Large intestine (tissue), 12 donors: Measurements from ENCODE around the gene AGR2. TPM values are rescaled to one million over a fixed set of nuclear protein-coding genes. Genes with fewer than 3 reads are reported as not detected.
A peak's percentile ranks its signal among the peaks of the same experiment; 100 is the strongest.
"Not testable (repeated sequence)": the region's sequence is repeated elsewhere in the genome, so short reads cannot be mapped to it uniquely, and the experiment has no call there.

Source experiments
- DNase-seq, 2 donors: peaks; one replicate each; pipeline versions ENCODE4 v3.0.0 to v3.0.0-alpha.2; 2013
- H3K27ac ChIP-seq: one replicate; pipeline ENCODE4 v1.5.1; 2013; ENCODE audit warnings: low read length
- H3K27me3 ChIP-seq: 2 replicates; pipeline ENCODE4 v1.6.1; 2013; ENCODE audit warnings: low read length; ENCODE audit not compliant: control insufficient read depth, insufficient read depth
- H3K36me3 ChIP-seq: 2 replicates; pipeline ENCODE4 v1.6.1; 2013; ENCODE audit warnings: low read length; ENCODE audit not compliant: control insufficient read depth, insufficient read depth
- H3K4me1 ChIP-seq: one replicate; pipeline ENCODE4 v1.6.1; 2013; ENCODE audit warnings: low read length; ENCODE audit not compliant: control insufficient read depth, insufficient read depth
- H3K4me3 ChIP-seq: one replicate; pipeline ENCODE4 v1.5.1; 2013; ENCODE audit warnings: low read length
- H3K9me3 ChIP-seq: one replicate; pipeline ENCODE4 v1.6.1; 2013; ENCODE audit warnings: mild to moderate bottlenecking, low read depth, low read length, moderate library complexity; ENCODE audit not compliant: control insufficient read depth
- WGBS: methylation state at CpG from one replicate; pipeline ENCODE4 v1.1.5; 2013; ENCODE audit warnings: low lambda C conversion rate; ENCODE audit not compliant: insufficient coverage; 5-methylcytosine and 5-hydroxymethylcytosine counted together
- long read RNA-seq, 11 donors: transcript quantifications; one replicate each; lab custom pipeline, GENCODE V29; 2026
- polyA plus RNA-seq: library from polyadenylated mRNA; unstranded; fragments of 120-200 nt; gene quantifications from one replicate; pipeline ENCODE4 v1.2.1, GENCODE V29; 2013

AGR2 gene
- 527 TPM for polyA plus RNA-seq
- long read RNA-seq, donor 1, transcript AGR2-203 (8 exons, 1,778 nt), result major isoform, 246 of 417 reads
- long read RNA-seq, donor 1, partial matches to known transcripts, result 115 of 417 reads
- long read RNA-seq, donor 1, other reads (novel, unspliced or antisense), result 49 of 417 reads
- long read RNA-seq, donor 2, transcript AGR2-207 (5 exons, 572 nt), result minor isoform, 5 of 838 reads
- long read RNA-seq, donor 2, transcript AGR2-203 (8 exons, 1,778 nt), result major isoform, 361 of 838 reads
- long read RNA-seq, donor 2, partial matches to known transcripts, result 400 of 838 reads
- long read RNA-seq, donor 2, other reads (novel, unspliced or antisense), result 69 of 838 reads
- long read RNA-seq, donor 3, transcript AGR2-205 (2 exons, 585 nt), result minor isoform, 5 of 1,898 reads
- long read RNA-seq, donor 3, transcript AGR2-207 (5 exons, 572 nt), result minor isoform, 11 of 1,898 reads
- long read RNA-seq, donor 3, transcript AGR2-203 (8 exons, 1,778 nt), result major isoform, 794 of 1,898 reads
- long read RNA-seq, donor 3, partial matches to known transcripts, result 870 of 1,898 reads
- long read RNA-seq, donor 3, other reads (novel, unspliced or antisense), result 216 of 1,898 reads
- long read RNA-seq, donor 4, transcript AGR2-203 (8 exons, 1,778 nt), result major isoform, 65 of 98 reads
- long read RNA-seq, donor 4, partial matches to known transcripts, result 23 of 98 reads
- long read RNA-seq, donor 4, other reads (novel, unspliced or antisense), result 9 of 98 reads
- long read RNA-seq, donor 5, transcript AGR2-203 (8 exons, 1,778 nt), result major isoform, 176 of 330 reads
- long read RNA-seq, donor 5, partial matches to known transcripts, result 144 of 330 reads
- long read RNA-seq, donor 5, other reads (novel, unspliced or antisense), result 6 of 330 reads
- long read RNA-seq, donor 6, transcript AGR2-203 (8 exons, 1,778 nt), result major isoform, 240 of 527 reads
- long read RNA-seq, donor 6, transcript AGR2-207 (5 exons, 572 nt), result minor isoform, 6 of 527 reads
- long read RNA-seq, donor 6, partial matches to known transcripts, result 220 of 527 reads
- long read RNA-seq, donor 6, other reads (novel, unspliced or antisense), result 58 of 527 reads
- long read RNA-seq, donor 7, transcript AGR2-203 (8 exons, 1,778 nt), result major isoform, 228 of 444 reads
- long read RNA-seq, donor 7, partial matches to known transcripts, result 145 of 444 reads
- long read RNA-seq, donor 7, other reads (novel, unspliced or antisense), result 65 of 444 reads
- long read RNA-seq, donor 8, transcript AGR2-207 (5 exons, 572 nt), result minor isoform, 5 of 1,020 reads
- long read RNA-seq, donor 8, transcript AGR2-203 (8 exons, 1,778 nt), result major isoform, 478 of 1,020 reads
- long read RNA-seq, donor 8, partial matches to known transcripts, result 510 of 1,020 reads
- long read RNA-seq, donor 8, other reads (novel, unspliced or antisense), result 23 of 1,020 reads
- long read RNA-seq, donor 9, transcript AGR2-205 (2 exons, 585 nt), result minor isoform, 6 of 835 reads
- long read RNA-seq, donor 9, transcript AGR2-203 (8 exons, 1,778 nt), result major isoform, 464 of 835 reads
- long read RNA-seq, donor 9, partial matches to known transcripts, result 349 of 835 reads
- long read RNA-seq, donor 9, other reads (novel, unspliced or antisense), result 13 of 835 reads
- long read RNA-seq, donor 10, transcript AGR2-203 (8 exons, 1,778 nt), result major isoform, 341 of 636 reads
- long read RNA-seq, donor 10, transcript AGR2-207 (5 exons, 572 nt), result minor isoform, 6 of 636 reads
- long read RNA-seq, donor 10, partial matches to known transcripts, result 197 of 636 reads
- long read RNA-seq, donor 10, other reads (novel, unspliced or antisense), result 90 of 636 reads
- long read RNA-seq, donor 11, transcript AGR2-203 (8 exons, 1,778 nt), result major isoform, 305 of 601 reads
- long read RNA-seq, donor 11, partial matches to known transcripts, result 275 of 601 reads
- long read RNA-seq, donor 11, other reads (novel, unspliced or antisense), result 15 of 601 reads

DNA sequence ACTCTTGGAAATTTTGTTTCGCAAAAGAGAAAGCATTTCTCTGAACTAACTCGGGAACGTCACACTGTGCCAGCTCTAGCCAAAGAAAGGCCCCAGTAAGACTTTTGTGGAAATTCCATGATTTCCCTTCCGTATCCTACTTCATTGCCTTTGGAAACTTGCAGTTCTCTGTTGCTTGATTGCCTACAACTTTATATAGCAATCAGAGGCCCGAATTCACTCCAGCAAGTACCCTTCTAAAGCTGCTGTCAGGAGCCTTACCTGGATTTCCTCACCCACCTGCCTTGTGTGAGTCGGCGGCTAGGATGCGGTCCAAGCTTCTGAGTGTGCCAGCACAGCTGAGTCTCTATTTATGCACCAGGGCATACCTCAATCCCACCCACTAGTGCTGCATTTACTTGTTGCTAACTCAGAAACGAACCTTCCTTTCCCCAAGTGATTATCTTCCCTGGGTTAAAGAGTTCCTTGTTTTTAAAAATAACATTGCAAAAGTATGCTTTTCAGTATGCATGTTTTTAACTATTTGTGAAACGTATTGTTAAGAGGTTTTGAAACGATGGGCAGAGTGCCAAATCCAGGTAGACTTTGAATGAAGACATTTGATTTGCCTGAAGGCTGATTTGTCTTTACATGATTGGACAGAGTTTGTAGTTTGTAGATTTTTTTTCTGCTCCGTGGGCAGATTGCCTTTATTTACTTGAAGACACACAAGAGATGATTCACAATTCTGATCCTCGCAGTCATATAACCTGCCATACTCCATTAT, at the start of gene AGR2:
TSS of gene AGR2 (minus strand) at position 326 of the 766 bp plus-strand sequence. CDS start 3,203 bp downstream, outside the sequence.
- WGBS, result 26% methylated on average over 2 of the region's 13 CpGs
- H3K4me3 ChIP-seq, result peak within 1 kb of the TSS; percentile 60
- H3K27ac ChIP-seq, result peak within 1 kb of the TSS; percentile 87
- peaks cover 12% of the 10 kb centered on the region for H3K36me3 ChIP-seq
- no peaks in the 10 kb centered on the region for H3K27me3 ChIP-seq
- peak; percentile 81 to 92 for DNase-seq
- H3K9me3 ChIP-seq, result no peaks in the 10 kb centered on the region
- peaks cover 22% of the 10 kb centered on the region for H3K4me1 ChIP-seq

DNA sequence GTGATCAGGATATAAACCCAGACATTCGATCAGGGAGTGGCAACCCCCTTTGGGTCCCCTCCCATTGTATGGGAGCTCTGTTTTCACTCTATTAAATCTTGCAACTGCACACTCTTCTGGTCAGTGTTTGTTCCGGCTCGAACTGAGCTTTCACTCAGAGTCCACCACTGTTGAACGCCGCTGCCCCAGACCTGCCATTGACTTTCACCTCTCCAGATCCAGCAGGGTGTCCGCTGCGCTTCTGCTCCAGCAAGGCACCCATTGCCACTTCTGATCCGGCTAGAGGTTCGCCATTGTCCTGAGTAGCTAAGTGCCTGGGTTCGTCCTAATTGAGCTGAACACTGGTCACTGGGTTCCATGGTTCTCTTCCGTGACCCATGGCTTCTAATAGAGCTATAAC, 48.4 kb upstream of the AGR2 start:
- WGBS, result no CpG with 5 or more reads among the region's 11 CpGs
- H3K27me3 ChIP-seq, H3K4me3 ChIP-seq, DNase-seq, H3K27ac ChIP-seq, H3K36me3 ChIP-seq, H3K9me3 ChIP-seq: not testable (repeated sequence)
- H3K4me1 ChIP-seq, result peaks cover 21% of the 10 kb centered on the region

- H3K9me3 ChIP-seq, result peaks cover 6% of the 10 kb centered on the region
- DNase-seq, result peak in 1 of 2 donors; percentile 54
- no peak overlapping the region for H3K27ac ChIP-seq
- no peak overlapping the region for H3K4me3 ChIP-seq
- no peaks in the 10 kb centered on the region for H3K27me3 ChIP-seq
- H3K4me1 ChIP-seq, result peaks cover 28% of the 10 kb centered on the region
- peaks cover under 1% of the 10 kb centered on the region for H3K36me3 ChIP-seq
- WGBS, result no CpG with 5 or more reads among the region's 2 CpGs
Measured at GRCh38 chr7:16851829-16852228, 47.0 kb upstream of the AGR2 start.

DNA sequence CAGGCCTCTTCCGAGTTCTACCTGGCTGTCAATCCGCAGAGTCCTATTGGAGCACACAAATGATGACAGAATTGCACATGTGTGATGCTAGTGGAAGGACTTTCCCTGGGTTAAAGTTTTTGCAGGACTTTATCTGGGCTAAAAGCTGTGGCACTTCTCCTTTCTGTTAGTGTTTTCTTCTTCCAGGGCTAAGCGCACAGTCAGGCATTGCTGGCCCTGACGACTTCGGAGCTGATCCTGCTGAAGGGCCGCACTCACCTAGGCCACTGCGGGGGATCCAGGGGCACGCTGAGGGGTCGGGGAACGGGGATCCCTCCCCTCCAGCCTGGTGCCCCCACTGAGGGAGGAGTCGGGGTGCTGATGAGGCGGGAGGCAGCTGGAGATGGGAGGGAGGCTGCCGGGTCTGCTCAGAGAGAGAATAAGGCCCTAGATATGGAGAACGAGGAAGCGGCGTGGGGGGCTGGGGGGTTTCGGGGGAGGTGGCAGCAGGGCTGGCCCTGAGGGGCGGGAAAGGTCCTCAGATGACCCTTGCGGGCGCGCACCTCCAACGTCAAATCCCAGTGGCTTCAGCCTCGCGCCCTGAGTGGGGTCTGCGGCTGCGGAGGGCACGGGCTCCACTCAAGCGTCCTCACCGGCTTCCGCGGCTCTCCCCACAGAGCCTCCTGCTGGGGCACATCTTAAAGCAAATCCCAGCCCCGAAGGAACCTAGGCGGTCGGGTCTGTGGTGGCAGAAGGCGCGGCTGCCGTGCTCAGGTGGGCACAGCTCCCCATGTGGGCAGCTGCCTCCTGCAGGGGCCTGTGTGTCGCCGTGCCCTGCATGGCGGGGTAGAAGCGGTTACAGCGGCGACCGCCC, 46.0 kb upstream of the AGR2 start:
- peaks cover 6% of the 10 kb centered on the region for H3K9me3 ChIP-seq
- WGBS, result no CpG with 5 or more reads among the region's 44 CpGs
- no peak for DNase-seq
- no peaks in the 10 kb centered on the region for H3K27me3 ChIP-seq
- no peak overlapping the region for H3K4me3 ChIP-seq
- no peaks in the 10 kb centered on the region for H3K36me3 ChIP-seq
- peaks cover 33% of the 10 kb centered on the region for H3K4me1 ChIP-seq
- H3K27ac ChIP-seq, result peak overlapping the region; percentile 21

DNA sequence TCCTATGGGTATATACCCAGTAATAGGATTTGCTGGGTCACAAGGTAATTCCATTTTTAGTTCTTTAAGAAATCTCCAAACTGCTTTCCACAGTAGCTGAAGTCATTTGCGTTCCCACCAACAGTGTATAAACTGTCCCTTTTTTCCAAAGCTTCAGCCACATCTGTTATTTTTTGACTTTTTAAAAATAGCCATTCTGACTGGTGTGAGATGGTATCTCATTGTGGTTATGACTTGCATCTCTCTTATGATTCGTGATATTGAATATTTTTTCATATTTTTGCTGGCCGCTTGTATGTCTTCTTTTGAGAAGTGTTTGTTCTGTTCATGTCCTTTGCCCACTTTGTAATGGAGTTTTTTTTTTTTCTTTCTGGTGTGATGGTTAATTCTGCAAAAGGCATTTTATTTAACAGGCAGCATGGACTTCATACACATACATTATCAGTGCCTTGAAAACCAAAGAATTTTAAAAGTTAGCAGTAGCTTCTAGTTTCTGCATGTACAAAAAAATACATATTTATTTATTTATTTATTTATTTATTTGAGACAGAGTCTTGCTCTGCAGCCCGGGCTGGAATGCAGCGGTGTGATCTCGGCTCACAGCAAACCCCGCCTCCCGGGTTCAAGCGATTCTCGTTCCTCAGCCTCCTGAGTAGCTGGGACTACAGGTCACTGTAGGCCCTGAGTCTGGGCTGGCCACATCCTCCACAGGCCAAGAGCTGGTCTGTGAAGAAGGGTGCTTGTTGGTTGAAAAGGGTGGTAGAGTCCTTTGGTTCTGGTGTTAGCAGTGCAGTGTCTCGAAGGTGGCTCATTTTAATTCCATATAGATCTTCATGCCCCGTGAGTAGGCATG, 44.7 kb upstream of the AGR2 start:
- DNase-seq, result no peak
- Histone ChIP-seq H3K4me1 (peaks cover 35% of the 10 kb centered on the region), H3K4me3 (no peak overlapping the region), H3K9me3 (peaks cover 6% of the 10 kb centered on the region), H3K27me3 (no peaks in the 10 kb centered on the region), H3K27ac (no peak overlapping the region), H3K36me3 (no peaks in the 10 kb centered on the region)
- 100% methylated on average over 1 of the region's 12 CpGs for WGBS

DNA sequence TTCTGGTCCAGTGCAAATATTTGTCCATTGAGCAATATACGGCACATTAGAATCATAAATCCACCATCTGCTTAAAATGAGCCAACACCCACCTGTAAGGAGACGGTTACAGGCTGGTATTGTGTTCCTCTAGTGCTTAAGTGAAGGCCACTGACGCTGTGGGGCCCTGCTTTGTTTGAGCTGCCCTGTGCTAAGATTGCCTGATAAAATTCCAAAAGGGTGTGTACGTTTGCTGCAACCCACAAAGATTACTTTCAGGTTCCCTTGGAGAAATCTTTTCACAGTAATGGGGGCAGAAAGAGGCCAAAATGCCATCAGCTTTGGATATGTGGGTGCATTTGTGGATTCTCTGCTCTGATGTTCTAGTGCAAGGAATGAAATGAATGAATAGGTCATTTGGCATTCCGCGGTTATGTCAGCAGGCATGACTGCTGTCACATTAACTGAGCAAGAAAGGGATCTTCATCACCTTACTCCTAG, 42.6 kb upstream of the AGR2 start:
- DNase-seq, result peak; percentile 76 to 90
- peak overlapping the region; percentile 21 for H3K4me3 ChIP-seq
- 60% methylated on average over 1 of the region's 6 CpGs for WGBS
- peaks cover 30% of the 10 kb centered on the region for H3K4me1 ChIP-seq
- peaks cover 6% of the 10 kb centered on the region for H3K9me3 ChIP-seq
- no peaks in the 10 kb centered on the region for H3K36me3 ChIP-seq
- H3K27ac ChIP-seq, result peak overlapping the region; percentile 83
- H3K27me3 ChIP-seq, result no peaks in the 10 kb centered on the region

DNA sequence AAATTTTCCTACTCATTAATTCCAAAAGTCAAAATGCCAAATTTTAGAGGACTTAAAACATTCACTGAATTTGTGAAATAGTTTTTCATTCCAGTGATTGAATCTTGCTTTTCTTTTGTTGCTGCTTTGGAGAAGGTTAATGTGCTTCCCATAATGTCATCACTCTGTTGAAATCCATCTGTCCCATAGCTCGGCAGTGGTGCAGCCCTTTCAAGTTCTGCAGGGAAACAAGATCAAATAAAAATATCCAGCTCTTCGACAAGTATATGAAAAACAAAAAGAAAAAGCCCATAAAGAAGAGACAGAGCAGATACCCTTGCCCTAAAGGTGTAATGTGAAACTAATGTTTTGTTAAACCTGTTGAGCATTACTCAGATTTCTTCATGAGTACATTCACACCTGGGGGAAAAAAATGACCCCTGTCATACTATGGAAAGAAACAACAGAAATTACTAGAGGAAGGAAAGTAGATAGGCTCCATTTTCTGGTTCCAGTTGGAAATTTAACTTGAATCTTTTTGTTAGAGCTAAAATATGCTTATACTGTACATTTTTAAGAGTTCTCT, 41.9 kb upstream of the AGR2 start:
- H3K27me3 ChIP-seq, result no peaks in the 10 kb centered on the region
- DNase-seq, result peak in 1 of 2 donors; percentile 55
- no peak overlapping the region for H3K4me3 ChIP-seq
- WGBS, result 25% methylated on average over 2 of the region's 2 CpGs
- peaks cover 6% of the 10 kb centered on the region for H3K9me3 ChIP-seq
- H3K36me3 ChIP-seq, result no peaks in the 10 kb centered on the region
- H3K27ac ChIP-seq, result peak overlapping the region; percentile 83
- H3K4me1 ChIP-seq, result peaks cover 23% of the 10 kb centered on the region
